Stimulated activated CD4-positive, alpha-beta T cell treated with anti-CD3 and anti-CD28 coated beads, Interleukin-4, amount 100 ng/mL, for 24 hours (primary cell): ENCODE measurements around the gene ATP11A.

ENCODE experiments used
- DNase-seq: peaks from one replicate; pipeline ENCODE4 v3.0.0-alpha.2; 2020

The ATP11A gene

GRCh38 chr13:112885782-112886268 is 196.0 kb downstream of the ATP11A start:
- DNase-seq = no peak

GRCh38 chr13:112887151-112887550 is 197.3 kb downstream of the ATP11A start:
- no peak for DNase-seq

GRCh38 chr13:112887557-112887991 is 197.7 kb downstream of the ATP11A start:
- DNase-seq = no peak

GRCh38 chr13:112888238-112889111 is 198.6 kb downstream of the ATP11A start:
- DNase-seq = no peak

- DNase-seq = no peak
These were observed 199.8 kb downstream of the ATP11A start for GRCh38 chr13:112889351-112890290.

- DNase-seq = no peak
These were observed 200.7 kb downstream of the ATP11A start for GRCh38 chr13:112890316-112891145.

- no peak for DNase-seq
These were observed 201.9 kb downstream of the ATP11A start for GRCh38 chr13:112891477-112892401.

- DNase-seq = no peak
These were observed 202.8 kb downstream of the ATP11A start for GRCh38 chr13:112892426-112893206.

GRCh38 chr13:112893207-112893569 is 203.3 kb downstream of the ATP11A start:
- DNase-seq = no peak

- DNase-seq = no peak
These were observed 204.0 kb downstream of the ATP11A start for GRCh38 chr13:112893570-112894422.

- DNase-seq = no peak
These were observed 204.5 kb downstream of the ATP11A start for GRCh38 chr13:112894423-112894672.

GRCh38 chr13:112894673-112895481 is 205.0 kb downstream of the ATP11A start:
- no peak for DNase-seq

GRCh38 chr13:112895521-112896465 is 206.0 kb downstream of the ATP11A start:
- no peak for DNase-seq

- no peak for DNase-seq
These were observed 207.1 kb downstream of the ATP11A start for GRCh38 chr13:112896736-112897602.

- DNase-seq = no peak
These were observed 207.7 kb downstream of the ATP11A start for GRCh38 chr13:112897603-112897955.

GRCh38 chr13:112897956-112898620 is 208.2 kb downstream of the ATP11A start:
- DNase-seq = no peak
